Activated CD4-positive, CD25-positive, alpha-beta regulatory T cell (primary cell): ENCODE measurements around the gene NMT1.
"Not testable (repeated sequence)": the region's sequence is repeated elsewhere in the genome, so short reads cannot be mapped to it uniquely, and the experiment has no call there.

Source experiments
- DNase-seq, 4 experiments: peaks; one replicate each; lab custom pipeline; 2025; lab: John Stamatoyannopoulos, UW

Gene NMT1

GRCh38 chr17:45038728-45039634, 22.1 kb upstream of the NMT1 start:
- DNase-seq: no peak

DNA sequence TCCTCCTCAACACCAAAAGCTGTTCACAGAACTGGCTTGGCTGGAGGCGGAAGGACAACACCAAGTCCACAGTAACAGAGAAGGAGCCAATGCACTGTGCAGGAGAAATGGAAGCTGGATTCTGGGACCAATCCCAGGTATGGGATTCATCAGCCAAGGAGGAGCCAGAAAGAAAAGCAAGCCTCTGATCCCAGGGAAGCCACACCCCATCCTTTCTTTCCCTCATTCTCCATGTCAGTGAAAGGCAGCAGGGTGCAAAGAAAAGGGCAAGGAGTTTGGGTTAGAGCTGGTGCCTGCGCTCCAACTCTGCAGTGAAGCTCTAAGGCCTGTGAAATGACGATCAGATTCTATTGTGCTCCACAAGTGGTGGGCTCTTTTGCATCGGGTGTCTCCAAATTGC, 20.7 kb upstream of the NMT1 start:
- no peak for DNase-seq

DNA sequence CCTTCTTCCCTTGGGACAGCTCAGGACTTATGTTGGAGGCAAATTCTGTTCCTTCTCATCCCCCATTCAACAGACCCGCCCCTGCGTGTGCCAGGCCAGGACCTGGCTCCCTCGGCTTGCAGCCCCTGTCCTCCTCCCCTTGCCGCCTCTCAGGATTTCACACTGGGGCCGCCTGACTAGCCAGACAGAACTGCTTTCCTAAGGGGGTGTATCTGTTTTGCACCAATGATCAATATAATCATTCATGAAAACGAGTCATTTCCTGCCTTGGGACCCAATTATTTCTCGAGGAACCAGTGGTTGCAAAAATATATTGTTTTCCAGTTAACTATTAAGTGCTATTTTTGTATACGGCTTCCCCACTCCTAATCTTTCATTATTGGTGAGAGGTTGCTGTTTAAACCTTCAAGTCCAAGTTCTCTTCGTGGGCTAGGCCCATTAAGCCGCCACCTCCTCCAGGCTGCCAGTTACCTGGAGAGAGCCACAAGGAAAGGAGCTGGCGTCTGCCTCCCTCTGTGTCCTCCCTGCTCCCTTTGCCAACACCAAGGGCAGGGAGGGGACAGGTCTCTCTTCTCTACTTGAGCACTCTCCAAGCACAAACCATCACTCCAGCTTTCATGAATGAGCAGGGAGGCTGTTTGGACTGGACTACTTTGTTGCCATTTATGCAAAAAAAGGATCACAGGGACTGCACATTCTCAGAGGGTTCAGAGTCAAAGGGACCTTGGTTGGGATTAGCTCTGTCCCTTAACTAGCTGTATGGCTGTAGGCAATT, 18.6 kb upstream of the NMT1 start:
- no peak for DNase-seq

DNA sequence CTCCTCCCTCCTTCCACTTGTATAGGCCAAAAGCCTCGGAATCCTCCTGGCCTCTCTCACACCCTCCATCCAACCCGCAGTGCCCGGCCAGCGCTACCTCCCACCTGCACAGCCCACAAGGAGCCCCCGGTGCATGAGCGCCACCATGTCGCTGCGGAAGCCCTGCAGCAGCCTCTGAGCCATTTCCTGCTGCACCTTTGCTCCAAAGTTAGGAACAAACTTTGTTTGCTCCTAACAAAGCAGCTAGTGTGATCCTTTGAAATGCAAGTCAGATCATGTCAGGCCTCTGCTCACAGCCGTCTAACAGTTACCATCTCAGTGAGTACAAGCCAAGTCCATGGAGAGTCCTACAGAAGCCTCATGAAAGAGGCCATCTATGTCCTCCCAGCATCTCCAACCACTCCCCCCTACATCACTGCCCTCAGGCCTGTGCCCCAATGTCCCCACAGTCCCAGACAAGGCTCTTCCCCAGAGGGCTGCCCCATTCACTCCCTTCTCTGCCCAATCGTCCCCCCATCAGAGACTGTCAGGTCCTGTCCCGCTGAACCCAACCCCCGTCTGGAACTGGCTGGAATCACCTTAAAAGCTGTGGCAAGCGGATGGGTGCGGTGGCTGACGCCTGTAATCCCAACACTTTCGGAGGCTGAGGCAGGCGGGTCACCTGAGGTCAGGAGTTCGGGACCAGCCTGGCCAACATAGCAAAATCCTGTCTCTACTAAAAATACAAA, 17.1 kb upstream of the NMT1 start:
- no peak for DNase-seq

DNA sequence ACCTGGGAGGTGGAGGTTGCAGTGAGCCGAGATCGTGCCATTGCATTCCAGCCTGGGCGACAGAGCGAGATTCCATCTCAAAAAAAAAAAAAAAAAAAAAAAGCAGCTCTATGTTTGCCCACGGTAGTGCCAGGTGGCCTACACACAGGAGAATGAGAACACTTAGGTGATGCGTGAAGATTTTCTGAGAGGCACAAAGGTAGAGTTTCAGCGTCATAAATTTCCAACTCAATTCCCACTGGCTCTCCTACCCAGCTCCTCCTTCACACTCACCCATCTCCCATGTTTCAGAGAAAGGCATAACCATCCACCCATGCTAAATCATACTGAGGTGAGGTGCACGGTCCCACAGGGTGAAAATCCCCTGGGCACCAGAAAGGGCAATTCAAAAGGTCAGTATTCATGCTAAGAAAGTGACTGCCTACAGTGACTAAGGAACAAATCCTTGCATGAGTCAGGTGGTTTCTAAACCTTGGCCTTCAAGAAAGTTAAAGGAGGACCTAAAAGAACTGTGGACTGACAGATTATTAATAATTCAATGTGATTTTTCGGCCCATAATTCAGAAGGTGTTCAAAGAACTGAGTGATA, 14.5 kb upstream of the NMT1 start:
- no peak for DNase-seq

DNA sequence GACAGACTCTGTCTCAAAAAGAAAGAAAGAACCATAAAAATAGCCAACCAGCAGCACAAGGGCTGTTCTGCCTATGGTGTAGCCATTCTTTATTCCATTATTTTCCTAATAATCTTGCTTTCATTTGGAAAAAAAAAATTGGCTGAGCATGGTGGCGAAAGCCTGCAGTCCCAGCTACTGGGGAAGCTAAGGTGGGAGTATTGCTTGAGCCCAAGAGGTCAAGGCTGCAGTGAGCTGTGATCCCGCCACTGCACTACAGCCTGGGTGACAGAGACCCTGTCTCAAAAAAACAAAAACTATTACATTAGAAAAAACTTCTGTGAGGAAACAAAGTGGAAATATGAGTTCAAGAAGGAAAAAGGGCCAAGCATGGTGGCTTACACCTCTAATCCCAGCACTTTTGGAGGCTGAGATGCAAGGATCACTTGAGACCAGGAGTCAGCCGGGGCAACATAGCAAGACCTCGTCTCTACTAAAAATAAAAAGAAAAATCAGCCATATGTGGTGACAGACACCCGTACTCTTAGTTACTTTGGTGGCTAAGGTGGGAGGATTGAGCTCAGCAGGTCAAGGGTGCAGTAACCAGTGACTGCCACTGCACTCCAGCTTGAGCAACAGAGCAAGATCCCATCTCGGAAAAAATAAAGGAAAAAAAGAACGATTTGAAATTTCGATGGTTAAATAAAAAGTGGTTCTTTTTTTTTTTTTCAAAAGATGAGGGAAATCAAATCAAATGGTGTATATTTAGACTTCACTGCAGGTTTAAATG, 12.1 kb upstream of the NMT1 start:
- no peak for DNase-seq

DNA sequence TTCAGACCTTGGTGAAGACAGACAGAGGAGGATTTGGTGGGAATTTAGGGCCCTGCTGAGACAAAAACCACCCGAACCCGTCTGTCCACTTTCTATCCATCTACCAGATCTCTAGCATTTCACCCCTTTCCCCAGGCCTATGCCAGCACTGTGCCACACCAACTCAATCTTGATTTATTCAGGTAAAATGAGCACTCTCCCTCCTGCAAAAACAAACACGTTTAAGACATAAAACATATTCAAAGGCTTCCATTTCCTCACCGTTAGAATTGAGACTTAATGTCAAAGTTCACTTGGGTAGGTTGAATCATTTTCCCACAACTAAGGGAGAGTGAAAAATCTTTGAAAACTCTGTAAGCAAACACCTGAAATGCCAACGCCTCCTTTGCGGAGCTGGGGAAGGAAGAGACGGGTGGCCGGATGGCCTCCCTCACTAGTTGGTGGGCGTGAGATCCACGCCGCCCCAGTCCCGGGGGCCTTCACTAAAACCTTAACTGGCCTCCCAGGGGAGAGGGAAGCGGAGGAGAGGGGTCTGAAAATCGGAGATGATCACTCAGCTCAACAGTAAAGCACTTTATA, 10.5 kb upstream of the NMT1 start:
- peak in 1 of 4 experiments; percentile 3 for DNase-seq

GRCh38 chr17:45051060-45051719, 9.9 kb upstream of the NMT1 start, which contains the start of gene DCAKD:
DCAKD (minus strand) TSS chr17:45051632; CDS start chr17:45034885, 16,747 bp downstream.
- DNase-seq: peak; percentile 67 to 85 (median 80)

DNA sequence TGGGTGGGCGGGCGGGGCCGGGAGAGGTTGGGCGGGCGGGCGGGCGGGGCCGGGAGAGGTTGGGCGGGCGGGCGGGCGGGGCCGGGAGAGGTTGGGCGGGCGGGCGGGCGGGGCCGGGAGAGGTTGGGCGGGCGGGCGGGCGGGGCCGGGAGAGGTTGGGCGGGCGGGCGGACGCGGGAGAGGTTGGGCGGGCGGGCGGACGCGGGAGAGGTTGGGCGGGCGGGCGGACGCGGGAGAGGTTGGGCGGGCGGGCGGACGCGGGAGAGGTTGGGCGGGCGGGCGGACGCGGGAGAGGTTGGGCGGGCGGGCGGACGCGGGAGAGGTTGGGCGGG, 9.4 kb upstream of the NMT1 start:
- not testable (repeated sequence) for DNase-seq

GRCh38 chr17:45052052-45052772, 8.9 kb upstream of the NMT1 start:
- peak in 1 of 4 experiments; percentile 26 for DNase-seq

- DNase-seq: no peak
Observed at GRCh38 chr17:45060382-45060796, 728 bp upstream of the NMT1 start.

DNA sequence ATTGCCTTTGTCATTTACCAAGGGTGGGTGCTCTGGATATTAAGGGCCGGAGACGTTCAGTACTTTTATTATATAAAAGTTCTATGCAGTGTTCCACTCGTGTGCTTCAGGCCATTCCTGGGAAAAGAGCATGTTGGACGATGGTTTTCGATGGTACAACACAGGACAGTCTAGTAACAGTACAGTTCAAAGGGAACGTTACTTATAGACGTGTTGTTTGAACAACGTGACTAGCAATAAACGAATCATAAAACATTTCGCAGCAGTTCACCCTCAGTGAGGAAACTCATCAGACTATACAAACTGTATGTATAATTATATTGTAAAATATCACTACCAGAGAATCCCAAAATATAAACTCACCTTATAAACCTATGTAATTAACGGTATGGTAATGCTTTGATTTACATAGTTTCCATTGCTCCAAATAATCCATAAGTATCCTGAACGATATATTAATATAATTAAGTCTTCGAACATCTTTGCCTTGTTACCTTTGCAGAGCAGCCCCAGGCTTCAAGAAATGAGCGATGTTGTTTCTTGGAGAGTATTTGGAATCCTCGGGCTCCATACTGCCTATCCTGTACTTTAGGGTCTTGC, 589 bp downstream of the NMT1 start:
- no peak for DNase-seq

DNA sequence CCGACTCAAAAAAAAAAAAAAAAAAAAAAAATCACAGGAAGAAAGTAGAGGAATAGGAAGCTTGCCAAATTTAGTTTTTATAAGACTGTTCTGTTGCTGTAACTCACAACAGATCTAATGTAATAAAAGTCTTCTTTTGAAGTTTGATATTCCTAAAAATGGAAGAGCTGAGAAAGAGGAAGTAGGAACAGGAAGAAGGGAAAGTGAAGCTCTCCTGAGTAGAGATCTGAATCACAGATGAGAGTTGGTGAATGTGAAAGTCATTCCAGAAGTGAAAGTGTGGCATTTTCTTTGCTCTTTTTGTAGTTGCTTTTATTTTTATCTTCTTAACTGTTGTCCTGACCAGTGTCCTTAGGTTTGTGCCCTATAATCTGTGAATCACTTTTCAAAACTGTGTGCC, 2.1 kb downstream of the NMT1 start:
- no peak for DNase-seq

DNA sequence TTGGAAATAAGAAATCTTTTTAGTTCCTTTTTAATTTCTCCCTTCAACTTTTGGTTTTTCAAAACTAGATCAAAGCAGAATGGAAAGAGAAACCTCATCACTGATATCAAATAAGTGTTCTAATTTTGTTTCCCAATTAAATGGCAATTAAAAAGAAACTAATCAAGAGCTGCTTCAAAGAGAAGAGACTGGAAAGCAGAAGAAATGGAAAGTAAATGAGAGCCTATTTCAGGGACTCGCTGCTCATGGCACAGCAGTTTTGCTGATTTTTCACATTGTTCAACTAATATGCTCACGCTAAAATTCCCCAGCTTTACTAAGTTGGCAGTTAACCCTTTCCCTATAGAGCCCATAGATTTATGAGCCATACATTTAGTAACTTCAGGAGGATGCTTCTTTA, 6.5 kb downstream of the NMT1 start:
- no peak for DNase-seq

DNA sequence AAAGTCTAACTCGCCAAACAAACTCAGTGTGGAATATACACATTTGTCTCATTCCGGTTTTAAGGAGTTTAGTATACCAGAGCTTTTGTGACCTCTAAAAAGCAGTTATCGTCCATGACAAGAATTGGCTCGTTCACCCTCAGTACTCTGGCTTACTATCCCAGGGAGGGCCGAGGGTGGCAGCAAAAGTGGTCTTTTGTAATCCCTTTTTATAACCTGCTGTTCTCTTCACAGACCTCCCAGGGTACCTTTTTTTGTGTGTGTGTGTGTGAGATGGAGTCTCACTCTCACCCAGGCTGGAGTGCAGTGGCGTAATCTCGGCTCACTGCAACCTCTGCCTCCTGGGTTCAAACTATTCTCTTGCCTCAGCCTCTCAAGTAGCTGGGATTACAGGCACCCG, 8.9 kb downstream of the NMT1 start:
- no peak for DNase-seq

DNA sequence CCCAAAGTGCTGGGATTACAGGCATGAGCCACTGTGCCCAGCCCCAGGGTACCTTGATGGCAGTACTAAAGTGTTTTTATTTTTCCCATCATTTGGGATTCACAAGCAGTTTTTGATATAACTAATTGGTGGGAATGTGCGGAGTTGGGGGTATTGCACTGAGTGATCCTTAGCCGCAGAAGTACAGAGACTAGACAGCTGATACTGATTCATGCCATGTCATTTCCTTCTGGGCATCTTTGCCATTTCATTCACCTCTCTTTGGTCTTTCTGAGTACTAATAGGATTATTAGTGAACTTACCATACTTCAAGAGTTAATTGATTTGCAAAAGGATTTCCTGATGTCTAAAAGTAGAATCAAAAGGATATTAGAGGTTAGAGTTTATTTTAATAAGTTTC, 9.7 kb downstream of the NMT1 start:
- DNase-seq: no peak

DNA sequence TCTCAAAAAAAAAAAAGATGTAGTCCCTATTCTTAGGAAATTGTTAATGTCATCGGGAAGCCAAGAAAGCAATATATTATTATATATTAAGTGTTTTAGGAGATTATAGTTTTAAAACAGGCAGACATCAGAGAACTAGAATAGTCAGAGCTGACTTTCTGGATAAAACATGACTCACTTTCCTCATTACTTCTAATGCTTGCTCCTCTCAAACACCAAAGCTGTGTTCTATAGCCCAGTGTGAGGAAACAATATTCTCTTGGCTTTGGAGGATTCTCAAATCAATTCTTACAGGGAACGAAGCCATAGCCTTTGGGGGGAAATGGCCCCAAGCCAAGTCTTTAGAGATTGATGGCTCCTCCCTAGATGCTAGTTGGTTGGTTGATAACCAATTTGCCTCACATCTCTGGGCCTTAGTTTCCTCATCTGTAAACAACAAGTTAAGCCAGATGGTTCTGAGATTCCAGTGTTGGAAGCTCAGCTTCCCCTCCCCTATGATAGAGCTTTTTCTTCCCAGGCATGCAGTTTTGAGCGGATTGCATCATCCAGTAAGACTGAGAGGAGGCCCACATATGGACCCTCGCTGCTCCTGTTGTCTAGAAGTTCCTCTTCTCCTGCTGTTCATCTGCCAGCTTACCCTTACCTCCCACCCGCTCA, 12.4 kb downstream of the NMT1 start:
- no peak for DNase-seq

DNA sequence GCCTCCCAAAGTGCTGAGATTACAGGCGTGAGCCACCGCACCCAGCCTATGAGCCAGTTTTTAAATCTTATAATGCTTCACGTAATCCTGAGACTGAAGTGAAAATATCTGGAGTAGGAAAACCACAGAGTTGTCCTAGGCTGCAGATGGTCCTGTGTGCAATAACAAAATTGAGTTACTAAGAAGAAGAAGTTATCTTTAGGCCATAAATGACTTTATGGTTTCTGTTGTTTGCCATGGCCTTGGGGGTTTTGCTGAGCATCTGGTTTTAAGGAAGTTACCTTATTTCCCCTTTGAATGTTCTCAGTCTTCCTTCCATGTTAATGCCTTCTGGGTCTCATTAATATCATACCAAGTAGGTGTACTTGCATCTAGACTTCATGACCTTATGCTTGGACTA, 16.5 kb downstream of the NMT1 start:
- no peak for DNase-seq
